Testis (tissue), 2 donors: ENCODE results near the gene C17orf67.

Experiments used
- CTCF ChIP-seq, 3 experiments: fragments of 450-650 bp in 2 of 3; fragments of 200-600 bp in 1 of 3; sonication (generic) in 1 of 3; IDR thresholded peaks; one replicate each; pipeline ENCODE4 v1.5.1; 2016 to 2019; ENCODE audit warnings: antibody characterized with exemption in 3 of 3, mild to moderate bottlenecking in 2 of 3, moderate library complexity in 1 of 3
- POLR2A ChIP-seq: fragments of 450-650 bp; IDR thresholded peaks from one replicate; pipeline ENCODE4 v1.6.1; 2017; ENCODE audit warnings: antibody characterized with exemption, mild to moderate bottlenecking, moderate library complexity

GRCh38 chr17:56845934-56846333 lies 12.2 kb upstream of the C17orf67 start:
- TF ChIP-seq CTCF (IDR thresholded peaks at IDR 0.05) (no peak), POLR2A (no peak)
